Measurements from ENCODE around the gene TMEM45B.

TMEM45B gene

DNA sequence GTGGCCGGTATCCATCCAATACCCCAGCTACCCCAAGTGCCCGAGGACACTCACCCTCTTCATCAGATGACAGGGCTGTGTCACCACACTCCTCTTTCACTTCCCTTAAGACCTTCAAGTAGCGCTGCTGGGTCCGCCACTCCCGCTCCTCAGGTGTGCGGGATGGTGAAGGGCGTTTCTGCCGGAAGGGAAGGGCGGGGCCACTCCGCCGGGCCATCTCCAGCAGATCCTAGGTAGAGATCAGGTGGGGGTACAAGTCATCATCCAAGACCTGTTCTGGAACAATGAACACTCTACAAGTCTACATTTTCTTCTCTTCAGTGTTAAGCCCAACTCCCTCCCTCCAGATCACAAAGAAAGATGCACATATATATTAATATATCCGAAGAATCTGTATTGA lies 69.7 kb downstream of the TMEM45B start:
- H3K36me3 ChIP-seq: peaks cover 98 to 100% (median 100%) of the 10 kb centered on the region in 11 experiments
- H4K20me1 ChIP-seq: peaks cover 0 to 19% (median 11%) of the 10 kb centered on the region in 11 experiments; a peak in 11 of 22 replicates
- H3K9ac ChIP-seq: no peak overlapping the region
- H3K4me1 ChIP-seq: peaks cover 0 to 15% (median 11%) of the 10 kb centered on the region in 10 experiments; a peak in 11 of 20 replicates
- no peaks in the 10 kb centered on the region for H3K27me3 ChIP-seq
- no peak overlapping the region for H3K27ac ChIP-seq
- TF ChIP-seq Cebpa-rat (IDR thresholded peaks at IDR 0.05): no peak
- H3K9me3 ChIP-seq (replicated peaks in 1 of 11): no peaks in the 10 kb centered on the region
- H3K4me2 ChIP-seq: no peak overlapping the region
- H3K4me3 ChIP-seq: no peak overlapping the region

DNA sequence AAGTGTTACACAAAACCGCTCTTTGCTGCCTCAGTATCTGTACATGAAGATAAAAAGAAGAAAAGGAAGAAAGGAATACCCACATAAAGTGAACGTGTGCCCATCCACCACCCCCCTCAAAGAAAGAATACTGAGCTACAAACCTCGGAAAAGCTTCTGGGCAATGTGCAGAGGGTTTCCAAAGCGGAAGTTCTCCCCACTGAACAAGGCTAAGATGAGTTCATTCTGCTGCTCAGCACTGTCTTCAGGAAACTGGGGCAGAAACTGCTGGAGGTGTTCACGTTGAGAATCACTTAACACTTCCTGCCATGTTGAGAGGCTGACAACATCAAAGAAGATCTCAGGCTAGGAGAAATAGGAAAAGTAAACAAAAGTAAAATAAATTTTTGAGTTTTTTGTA lies 72.8 kb downstream of the TMEM45B start:
- H3K36me3 ChIP-seq: peaks cover 93 to 100% (median 99%) of the 10 kb centered on the region in 11 experiments
- H3K4me3 ChIP-seq: no peak overlapping the region
- peaks cover 0 to 44% (median 18%) of the 10 kb centered on the region in 11 experiments; a peak in 14 of 22 replicates for H4K20me1 ChIP-seq
- H3K4me1 ChIP-seq: peaks cover under 1 to 17% (median 11%) of the 10 kb centered on the region in 10 experiments; a peak in 14 of 20 replicates
- H3K9me3 ChIP-seq (replicated peaks in 1 of 11): no peaks in the 10 kb centered on the region
- no peak overlapping the region for H3K27ac ChIP-seq
- peak overlapping the region in 3 of 11 experiments; percentile 12 to 23 (median 15); a peak in 2 of 22 replicates for H3K4me2 ChIP-seq
- H3K27me3 ChIP-seq: no peaks in the 10 kb centered on the region
- TF ChIP-seq Cebpa-rat (IDR thresholded peaks at IDR 0.05): no peak
- no peak overlapping the region for H3K9ac ChIP-seq

DNA sequence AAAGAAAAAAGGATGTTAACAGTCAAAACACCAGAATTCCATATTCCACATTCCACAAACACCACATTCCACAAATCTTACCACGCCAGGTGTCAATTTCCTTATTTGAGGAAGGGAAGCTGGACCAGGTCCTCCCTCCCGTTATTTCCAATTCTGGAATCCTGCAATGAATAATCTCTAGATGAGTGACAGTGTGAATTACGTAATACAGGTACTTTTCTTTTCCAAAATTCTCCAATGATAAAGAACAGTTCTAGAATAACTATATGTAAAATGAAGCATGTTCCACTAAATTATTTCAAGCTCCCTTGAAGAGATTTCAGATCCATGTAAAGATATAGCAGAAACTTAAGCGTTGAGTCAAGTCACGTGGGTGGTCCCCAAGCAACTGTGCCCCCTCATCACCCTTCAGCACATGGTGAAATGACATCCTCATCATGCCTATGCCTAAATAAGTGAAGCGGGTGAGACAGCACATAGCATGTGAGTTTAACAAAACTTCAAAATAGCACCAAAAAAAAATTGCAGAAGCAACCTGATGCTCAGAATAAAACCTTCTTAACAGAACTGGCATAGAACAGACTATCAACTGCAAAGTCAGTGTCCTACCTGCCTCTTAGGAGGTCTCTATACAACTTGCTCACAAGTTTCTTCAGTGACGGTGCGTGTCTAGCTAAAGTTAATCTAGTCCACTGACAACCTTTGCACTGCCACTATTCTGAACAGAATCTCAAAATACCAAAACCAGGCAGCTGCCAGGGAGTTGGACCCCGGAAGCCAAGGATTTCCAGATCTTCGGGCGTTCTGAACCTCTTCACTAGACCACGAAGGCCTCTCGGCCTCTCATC lies 78.9 kb downstream of the TMEM45B start:
- H3K4me3 ChIP-seq: peak overlapping the region; percentile 81 to 98 (median 88)
- H3K27ac ChIP-seq: peak overlapping the region; percentile 68 to 84 (median 76)

DNA sequence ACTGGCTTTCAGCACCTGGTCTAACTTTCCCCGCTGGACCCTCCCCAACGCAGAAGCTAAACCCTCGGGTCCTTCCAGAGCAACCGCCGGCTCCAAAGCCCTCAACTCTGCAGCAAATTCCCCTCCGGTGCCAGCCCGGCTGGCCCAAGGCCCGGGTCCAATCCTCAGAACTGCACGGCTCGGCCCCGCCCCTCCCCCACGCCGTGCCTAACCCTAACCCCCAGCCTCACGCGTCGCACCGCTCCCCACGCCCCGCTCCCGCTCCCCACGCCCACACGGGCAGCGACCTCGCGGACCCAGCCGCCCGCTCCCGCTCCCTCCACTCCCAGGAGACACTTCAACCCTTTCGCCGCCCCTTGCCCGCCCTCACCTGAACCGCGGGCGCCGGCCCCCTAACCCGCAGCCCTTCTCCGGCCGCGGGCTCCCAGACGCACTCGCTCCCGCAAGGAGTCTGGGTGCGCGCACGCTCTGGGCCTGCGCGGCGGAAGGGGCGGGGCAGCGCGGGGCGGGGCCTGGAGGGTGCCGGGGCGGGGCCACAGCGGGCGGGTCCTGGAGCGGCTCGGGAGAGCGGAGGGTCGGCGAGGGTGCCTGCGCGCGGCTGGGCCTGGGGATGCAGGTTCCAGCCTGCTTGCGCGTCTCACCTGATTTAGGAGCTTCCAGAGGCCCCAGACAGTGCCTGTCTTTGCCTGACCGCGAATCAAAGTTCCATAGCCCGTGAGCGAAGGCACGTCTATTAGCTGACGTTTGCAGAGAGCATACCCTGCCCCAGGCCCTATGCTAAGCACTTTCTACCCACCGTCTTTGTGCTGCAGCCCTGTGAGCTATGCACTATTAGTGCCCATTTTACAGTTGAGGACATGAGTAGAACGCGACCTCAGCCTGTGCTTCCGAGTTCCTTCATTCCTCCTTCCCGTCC lies 79.7 kb downstream of the TMEM45B start, which contains the start of gene NFRKB:
NFRKB (minus strand) TSS at position 453 of the 916 bp plus-strand sequence. CDS start 2,729 bp downstream, outside the sequence.
- H3K9ac ChIP-seq: peak within 1 kb of the TSS; percentile 78 to 92 (median 86)
- H3K36me3 ChIP-seq: peaks cover 33 to 53% (median 47%) of the 10 kb centered on the region in 11 experiments
- H3K27me3 ChIP-seq: no peaks in the 10 kb centered on the region
- H4K20me1 ChIP-seq: peaks cover 0 to 46% (median 23%) of the 10 kb centered on the region in 11 experiments; a peak in 11 of 22 replicates
- peak within 1 kb of the TSS; percentile 81 to 98 (median 88) for H3K4me3 ChIP-seq
- no peak for TF ChIP-seq Cebpa-rat (IDR thresholded peaks at IDR 0.05)
- no peaks in the 10 kb centered on the region for H3K9me3 ChIP-seq (replicated peaks in 1 of 11)
- peak within 1 kb of the TSS; percentile 77 to 96 (median 91) for H3K4me2 ChIP-seq
- peak within 1 kb of the TSS; percentile 68 to 84 (median 76) for H3K27ac ChIP-seq
- H3K4me1 ChIP-seq: peaks cover 14 to 23% (median 20%) of the 10 kb centered on the region in 10 experiments

More for the DNA sequence above, 78.9 kb downstream of the TMEM45B start:
- Histone ChIP-seq H3K4me2 (peak overlapping the region; percentile 76 to 94 (median 84)), H3K36me3 (peaks cover 42 to 53% (median 49%) of the 10 kb centered on the region in 11 experiments), H3K9me3 (replicated peaks in 1 of 11) (no peaks in the 10 kb centered on the region), H3K4me1 (peaks cover 14 to 23% (median 20%) of the 10 kb centered on the region in 10 experiments), H4K20me1 (peaks cover 0 to 54% (median 26%) of the 10 kb centered on the region in 11 experiments; a peak in 12 of 22 replicates), H3K27me3 (no peaks in the 10 kb centered on the region), H3K9ac (peak overlapping the region; percentile 78 to 92 (median 86))
- peak in 1 of 11 experiments; percentile 32; a peak in 1 of 22 replicates for TF ChIP-seq Cebpa-rat (IDR thresholded peaks at IDR 0.05)

DNA sequence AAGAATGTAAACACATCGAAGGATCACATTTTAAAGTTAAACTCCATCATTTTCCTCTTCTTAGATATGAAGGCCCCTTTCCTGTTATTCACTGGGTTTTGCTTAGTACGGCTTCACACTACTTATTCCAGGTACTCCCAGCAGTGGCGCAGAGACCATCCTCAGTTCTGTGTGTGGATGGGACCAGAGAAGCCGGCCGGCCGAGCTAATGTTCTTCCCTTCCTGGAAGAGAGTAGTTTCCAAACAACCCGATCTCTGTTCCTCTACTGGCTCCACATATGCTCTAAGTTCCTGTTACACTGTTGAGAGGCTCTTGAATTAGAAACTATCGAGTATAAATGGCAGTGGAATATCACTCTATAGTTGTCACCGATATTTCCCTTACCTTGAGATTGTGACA lies 80.4 kb downstream of the TMEM45B start:
- no peaks in the 10 kb centered on the region for H3K27me3 ChIP-seq
- peak overlapping the region; percentile 81 to 98 (median 88); a peak in 19 of 20 replicates for H3K4me3 ChIP-seq
- H3K36me3 ChIP-seq: peaks cover 28 to 53% (median 40%) of the 10 kb centered on the region in 11 experiments
- H3K27ac ChIP-seq: peak overlapping the region in 4 of 11 experiments; percentile 35 to 84 (median 76); a peak in 4 of 22 replicates
- peak overlapping the region; percentile 78 to 92 (median 86); a peak in 21 of 22 replicates for H3K9ac ChIP-seq
- TF ChIP-seq Cebpa-rat (IDR thresholded peaks at IDR 0.05): no peak
- peaks cover 0 to 40% (median 20%) of the 10 kb centered on the region in 11 experiments; a peak in 11 of 22 replicates for H4K20me1 ChIP-seq
- H3K9me3 ChIP-seq (replicated peaks in 1 of 11): no peaks in the 10 kb centered on the region
- peaks cover 14 to 23% (median 20%) of the 10 kb centered on the region in 10 experiments for H3K4me1 ChIP-seq
- peak overlapping the region; percentile 75 to 96 (median 83) for H3K4me2 ChIP-seq

DNA sequence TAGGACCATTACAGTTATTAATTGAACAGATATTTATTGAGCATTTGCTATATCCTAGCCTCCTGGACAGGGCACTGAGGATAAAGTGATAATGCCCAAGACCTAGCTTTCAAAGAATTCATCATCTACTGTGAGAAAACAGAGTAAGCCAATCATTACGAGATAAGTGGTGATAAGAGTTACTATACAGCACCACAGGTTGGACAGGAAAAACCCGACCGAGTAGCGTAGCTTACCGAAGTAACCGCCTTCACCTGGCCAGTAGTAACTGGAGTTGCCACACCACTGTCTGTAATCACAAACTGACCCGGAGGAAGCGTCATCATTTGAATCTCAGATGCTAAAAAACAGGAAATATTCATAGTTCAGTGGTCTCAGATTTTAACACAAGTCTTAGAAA lies 89.8 kb downstream of the TMEM45B start:
- H4K20me1 ChIP-seq: no peaks in the 10 kb centered on the region
- H3K36me3 ChIP-seq: peaks cover 71 to 99% (median 89%) of the 10 kb centered on the region in 11 experiments
- peaks cover 0 to 9% (median 0%) of the 10 kb centered on the region in 10 experiments; a peak in 4 of 20 replicates for H3K4me1 ChIP-seq
- H3K4me3 ChIP-seq: no peak overlapping the region
- no peaks in the 10 kb centered on the region for H3K27me3 ChIP-seq
- TF ChIP-seq Cebpa-rat (IDR thresholded peaks at IDR 0.05): no peak
- H3K27ac ChIP-seq: no peak overlapping the region
- no peak overlapping the region for H3K9ac ChIP-seq
- no peaks in the 10 kb centered on the region for H3K9me3 ChIP-seq (replicated peaks in 1 of 11)
- no peak overlapping the region for H3K4me2 ChIP-seq

All from BLaER1 treated with 17β-estradiol and CSF1 and Interleukin-3, amounts not matched to agents 10 nM and 100 nM (cell line).